Stimulated activated CD4-positive, alpha-beta T cell treated with anti-CD3 and anti-CD28 coated beads, Interleukin-1b, Interleukin-23, amount 100 ng/mL, for 48 hours (primary cell): Measurements from ENCODE around the gene RAB3C.

ENCODE experiments used
- DNase-seq: peaks from one replicate; pipeline ENCODE4 v3.0.0-alpha.2; 2020

RAB3C gene

DNA sequence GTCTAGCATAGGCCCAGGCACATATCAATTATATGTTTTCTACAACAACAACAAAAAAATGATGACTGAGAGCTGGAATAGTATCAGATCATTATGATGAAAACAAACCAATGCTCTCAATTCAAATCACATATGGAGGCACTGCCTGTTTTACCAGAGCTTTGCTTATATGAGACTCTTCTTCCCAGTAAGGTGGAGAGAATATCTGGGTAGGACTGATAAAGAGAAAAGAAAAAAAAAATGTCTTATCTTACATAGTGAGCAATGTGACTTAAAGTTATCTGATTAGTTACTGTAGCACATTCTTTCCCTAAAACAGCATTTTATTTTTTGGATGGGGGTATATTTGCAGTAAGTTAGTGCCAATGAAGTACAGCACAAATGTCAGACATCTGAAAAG is 154.8 kb downstream of the RAB3C start:
- DNase-seq, result no peak

DNA sequence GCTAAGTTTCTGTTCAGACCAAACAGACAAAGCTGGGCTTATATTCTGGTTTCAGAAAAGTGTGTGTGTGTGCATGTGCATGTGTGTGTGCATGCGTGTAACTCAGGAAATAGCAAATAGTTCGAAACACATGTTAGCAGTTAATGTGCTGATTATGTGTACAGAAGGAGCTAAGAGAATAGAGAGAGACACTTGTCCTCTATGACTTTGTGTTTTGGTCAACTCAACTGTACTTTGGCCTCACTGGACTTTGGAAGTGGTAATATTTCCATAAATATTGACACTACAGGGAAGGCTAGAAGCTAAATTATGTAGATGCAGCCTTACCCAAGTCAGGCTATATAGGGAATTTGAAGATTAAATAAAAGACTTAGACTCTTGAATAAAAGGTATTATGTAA is 155.5 kb downstream of the RAB3C start:
- DNase-seq, result no peak

DNA sequence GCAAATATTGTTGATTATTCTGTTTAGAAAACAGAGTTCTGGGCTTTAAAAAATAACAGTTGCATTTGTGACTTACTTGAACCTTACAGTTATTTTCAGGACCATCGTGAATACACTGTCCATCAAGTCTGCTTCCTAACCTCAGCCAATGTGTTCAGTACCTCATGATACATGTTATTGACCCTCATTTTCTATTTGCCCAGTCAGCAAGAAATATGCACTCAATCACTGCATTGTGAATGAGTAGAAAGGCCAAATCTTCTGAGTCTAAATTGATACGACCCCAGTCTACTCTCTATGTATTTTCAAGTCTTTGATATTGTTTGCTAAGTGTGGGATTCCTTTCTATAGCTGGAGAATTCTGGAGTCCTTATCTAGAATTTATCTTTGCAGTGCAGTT is 156.2 kb downstream of the RAB3C start:
- DNase-seq, result no peak

DNA sequence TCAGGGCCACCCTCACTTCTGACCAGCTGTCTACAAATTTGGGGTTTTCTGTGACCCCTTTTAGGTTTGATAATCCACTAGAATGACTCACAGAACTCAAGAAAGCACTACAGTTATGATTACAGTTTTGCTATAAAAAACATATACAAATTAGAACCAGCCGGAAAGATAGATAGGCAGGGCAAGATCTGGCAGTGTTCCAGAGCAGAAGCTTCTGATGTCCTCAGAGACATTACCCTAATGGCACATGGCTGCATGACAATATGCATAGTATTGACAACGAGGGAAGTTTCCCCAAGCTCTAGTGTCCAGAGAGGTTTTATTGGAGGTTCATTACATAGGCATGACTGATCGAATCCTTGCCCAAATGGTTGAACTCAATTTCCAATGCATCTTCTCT is 158.1 kb downstream of the RAB3C start:
- DNase-seq, result no peak

- no peak for DNase-seq
These were observed 162.5 kb downstream of the RAB3C start for GRCh38 chr5:58745350-58745749.

DNA sequence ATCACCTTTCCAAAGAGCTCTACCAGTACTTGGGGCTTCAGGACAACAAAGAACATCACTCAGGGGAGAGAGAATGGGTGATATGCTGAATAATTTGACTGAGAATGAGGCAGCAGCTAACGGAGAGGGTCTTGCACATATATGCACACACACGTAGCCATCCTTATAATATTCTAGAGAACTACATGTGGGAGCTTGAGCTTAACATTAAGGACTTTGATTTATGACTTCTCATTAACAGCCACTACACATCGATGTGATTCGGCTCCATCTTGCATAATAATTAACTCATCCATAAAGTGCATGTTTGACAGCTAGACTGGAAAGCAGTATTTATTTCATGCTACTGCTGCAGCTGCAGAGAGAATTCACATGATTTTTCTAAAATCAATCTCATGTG is 163.4 kb downstream of the RAB3C start:
- DNase-seq, result no peak

DNA sequence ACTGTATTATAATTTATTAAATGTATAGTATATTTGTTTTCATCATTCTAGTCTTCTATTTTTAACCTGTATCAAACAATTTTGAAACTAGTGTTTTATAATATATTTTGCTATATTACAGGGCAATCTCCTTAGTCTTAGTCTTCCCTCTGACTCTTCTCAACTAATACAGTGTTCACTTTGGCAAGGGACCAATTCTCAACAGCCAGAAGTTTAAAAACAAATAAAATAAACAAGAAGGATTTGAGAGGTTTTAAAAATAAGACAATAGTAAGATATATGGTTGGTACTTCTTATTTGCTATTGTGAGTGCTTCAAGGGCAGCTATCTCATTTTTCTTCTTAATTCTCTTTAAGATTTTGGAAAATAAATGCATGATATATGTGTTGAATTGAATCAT is 167.2 kb downstream of the RAB3C start:
- no peak for DNase-seq

- peak; percentile 59 for DNase-seq
These were observed 168.5 kb downstream of the RAB3C start for GRCh38 chr5:58751222-58751837.

DNA sequence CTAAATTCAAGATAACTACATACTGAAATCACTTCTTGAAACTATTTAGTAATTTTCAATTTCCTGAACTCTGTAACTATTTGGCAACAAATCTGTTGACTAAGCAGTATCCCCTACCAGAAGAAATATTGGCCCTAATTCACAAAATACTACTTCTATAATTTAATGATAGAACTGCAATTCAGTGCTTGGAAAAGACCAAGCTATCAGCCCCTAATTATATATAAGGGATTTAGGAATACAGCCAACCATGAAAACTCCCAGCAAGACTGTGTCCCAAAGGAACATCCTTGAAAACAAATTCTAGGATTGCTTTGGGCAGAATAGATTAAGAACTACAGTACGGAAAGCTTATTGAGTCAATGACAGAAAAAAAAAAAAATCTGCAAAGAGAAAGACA is 169.2 kb downstream of the RAB3C start:
- DNase-seq, result no peak

GRCh38 chr5:58753446-58753845 is 170.6 kb downstream of the RAB3C start:
- DNase-seq, result no peak

GRCh38 chr5:58754250-58754649 is 171.4 kb downstream of the RAB3C start:
- no peak for DNase-seq

DNA sequence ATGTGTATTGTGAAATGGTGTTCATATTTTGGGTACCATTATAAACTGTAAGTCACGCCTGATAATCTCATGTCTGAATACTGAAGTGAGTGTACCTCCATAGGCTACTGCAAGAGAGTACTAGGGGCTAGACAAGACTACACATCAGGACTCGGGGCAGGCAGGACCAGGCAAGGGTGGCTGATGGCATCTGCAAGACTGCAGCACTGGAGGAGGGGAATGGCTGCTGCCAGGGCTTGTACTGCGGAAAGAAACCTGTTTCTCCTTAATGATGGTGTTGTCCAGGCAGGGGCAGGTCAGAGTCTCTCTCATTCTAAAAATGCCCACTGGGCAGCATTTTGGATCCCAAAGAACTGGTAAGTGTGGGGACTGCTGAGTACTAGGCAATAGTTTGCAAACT is 172.5 kb downstream of the RAB3C start:
- no peak for DNase-seq

DNA sequence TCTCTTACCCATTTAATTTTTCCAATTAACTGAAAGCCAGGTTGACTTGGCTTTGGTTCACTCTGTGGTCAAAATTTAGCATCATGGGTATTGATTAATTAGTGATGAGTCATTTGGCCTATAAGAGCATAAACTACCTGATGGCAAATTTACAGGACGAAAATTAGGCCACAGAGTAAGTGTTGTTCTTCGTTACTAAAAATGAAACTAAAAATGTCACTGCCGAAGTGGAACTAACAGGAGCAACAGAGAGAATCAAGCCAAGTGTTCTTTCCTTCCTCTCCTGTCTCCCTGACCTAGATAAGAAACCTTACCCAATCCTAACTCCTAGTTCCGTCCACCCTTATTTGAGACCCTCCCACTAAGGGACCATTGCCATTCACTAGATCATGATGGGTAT is 176.9 kb downstream of the RAB3C start:
- DNase-seq, result no peak

- DNase-seq, result no peak
These were observed 177.3 kb downstream of the RAB3C start for GRCh38 chr5:58760222-58760621.

- DNase-seq, result no peak
These were observed 178.5 kb downstream of the RAB3C start for GRCh38 chr5:58761407-58761806.

DNA sequence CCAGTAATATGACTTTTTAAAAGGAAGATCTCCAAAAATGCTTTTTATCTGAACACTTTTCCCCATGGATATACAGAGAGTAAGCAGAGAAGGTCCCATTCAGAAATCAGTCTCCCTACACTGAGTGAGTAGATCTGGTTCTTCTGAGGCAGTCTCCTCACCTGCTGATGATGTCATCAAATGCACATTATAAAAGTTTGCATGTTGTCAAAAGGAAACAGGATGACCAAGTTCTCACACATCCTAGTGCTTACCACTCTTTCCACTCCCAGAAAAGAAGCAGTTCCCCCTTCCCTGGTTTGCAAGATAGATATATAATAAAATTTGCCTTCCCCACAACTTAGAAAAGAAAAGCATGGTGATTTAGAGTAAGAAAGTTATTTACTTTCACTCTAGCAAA is 180.5 kb downstream of the RAB3C start:
- DNase-seq, result no peak

- no peak for DNase-seq
These were observed 181.3 kb downstream of the RAB3C start for GRCh38 chr5:58764199-58764598.

- DNase-seq, result no peak
These were observed 182.2 kb downstream of the RAB3C start for GRCh38 chr5:58765058-58765457.

DNA sequence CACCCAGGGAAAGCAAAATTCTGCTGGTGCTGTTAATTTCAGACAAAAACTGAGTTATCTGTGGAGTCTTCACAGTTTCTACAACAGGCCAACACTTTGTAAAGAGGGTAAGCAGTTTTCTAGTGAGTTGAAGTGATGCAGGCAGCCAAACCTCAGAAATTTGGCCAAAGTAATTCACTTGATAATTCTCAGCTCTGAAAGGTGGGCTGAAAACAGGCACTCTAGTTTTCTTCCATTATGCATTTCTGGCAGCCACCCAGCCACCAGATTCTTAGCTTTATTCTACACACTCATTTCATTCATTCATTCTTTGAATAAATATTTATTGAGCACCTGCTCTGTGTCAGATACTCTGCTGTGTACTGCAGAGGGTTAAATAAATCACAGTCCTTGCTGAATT is 184.2 kb downstream of the RAB3C start:
- no peak for DNase-seq

DNA sequence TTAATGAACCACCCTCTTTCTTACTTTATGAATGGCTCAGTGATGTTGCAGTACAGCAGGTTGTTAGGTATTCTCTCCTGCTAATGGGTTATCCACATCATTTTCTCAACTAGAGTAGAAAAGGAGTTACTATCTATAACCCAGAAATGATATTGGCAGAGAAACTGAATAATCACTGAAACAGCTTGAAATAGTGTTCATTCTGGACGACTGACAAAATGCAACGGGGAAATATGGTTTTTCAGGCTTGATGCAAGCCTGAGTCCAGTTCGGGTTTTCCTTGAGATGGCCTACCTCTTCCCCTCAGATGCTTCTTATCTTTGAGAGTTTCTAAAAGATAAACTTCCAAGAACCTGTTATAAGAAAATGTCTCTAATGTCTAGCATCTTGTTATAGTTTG is 187.3 kb downstream of the RAB3C start:
- no peak for DNase-seq

DNA sequence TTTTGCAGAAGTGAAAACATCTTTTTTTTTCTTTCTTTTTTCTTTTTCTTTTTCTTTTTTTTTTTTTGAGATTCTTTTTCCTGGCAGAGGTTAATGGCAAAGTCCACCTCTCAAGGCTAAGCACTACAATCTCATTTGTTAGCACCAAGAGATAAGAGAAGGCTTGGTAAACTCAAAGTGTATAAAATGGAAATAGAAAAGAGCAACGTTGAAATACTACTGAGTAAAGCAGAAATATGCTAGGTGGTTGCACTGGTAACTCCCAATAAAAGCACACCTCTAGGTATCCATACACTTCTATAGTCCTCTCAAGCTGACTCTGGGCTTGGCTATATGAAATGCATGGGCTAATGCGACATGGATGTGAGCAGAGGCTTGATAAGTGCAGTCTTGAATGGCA is 188.9 kb downstream of the RAB3C start:
- DNase-seq, result no peak

GRCh38 chr5:58773744-58774441 is 191.0 kb downstream of the RAB3C start:
- DNase-seq, result no peak

DNA sequence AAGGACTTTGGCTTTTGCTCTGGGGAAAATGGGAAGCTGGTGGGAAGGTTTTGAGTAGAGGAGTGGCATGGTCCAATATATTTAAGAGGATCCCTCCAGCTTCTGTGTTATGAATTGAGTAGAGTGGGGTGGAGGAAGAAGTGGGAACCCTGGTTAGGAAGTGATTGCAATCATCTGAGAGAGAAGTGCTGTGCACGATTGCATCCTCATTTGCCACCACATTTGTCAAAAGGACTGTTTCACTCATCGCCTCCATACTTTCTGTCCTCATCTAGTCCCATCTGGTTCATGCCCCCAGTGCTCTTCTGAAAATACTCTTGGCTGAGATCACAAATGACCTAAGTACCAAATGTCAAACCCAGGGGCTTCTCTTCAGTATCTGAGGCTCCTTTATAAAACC is 192.1 kb downstream of the RAB3C start:
- no peak for DNase-seq

DNA sequence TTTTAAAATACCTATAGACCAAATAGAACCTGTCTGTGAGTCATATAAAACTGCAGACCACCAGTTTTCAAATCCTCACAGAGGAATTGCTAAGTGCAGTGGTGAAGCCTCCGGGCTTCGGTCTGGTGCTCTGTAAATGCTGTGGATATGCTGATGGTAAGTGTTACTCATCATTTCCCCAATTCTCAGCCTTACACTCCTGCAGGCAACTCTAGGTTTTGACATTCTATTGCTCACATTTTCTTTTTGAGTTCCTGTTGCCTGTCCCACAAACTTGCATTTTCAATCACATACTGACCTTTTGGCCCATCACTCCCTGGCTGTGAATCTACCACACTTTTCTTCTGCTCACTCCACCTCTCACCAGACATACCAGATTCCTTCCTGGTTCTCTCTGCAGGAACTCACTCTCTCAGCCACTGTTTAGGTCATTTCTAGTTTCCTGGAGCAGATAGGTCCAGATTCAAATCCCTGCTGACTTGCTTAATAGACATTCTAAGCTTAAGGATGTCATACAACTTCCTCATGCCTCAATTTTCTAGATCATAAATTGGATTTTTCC is 192.9 kb downstream of the RAB3C start:
- peak; percentile 19 for DNase-seq

GRCh38 chr5:58776559-58776958 is 193.7 kb downstream of the RAB3C start:
- no peak for DNase-seq
